IMR-90 (cell line): ENCODE data around the gene NEURL1B. TPM values are rescaled to one million over a fixed set of nuclear protein-coding genes. Genes with fewer than 3 reads are reported as not detected.

Experiments used
- ATAC-seq: fragments of 200-7000 bp; cut with Tn5 transposase; 2 replicates; pipeline ENCODE4 v1.9.1; 2020; ENCODE audit warnings: low read depth, mild to moderate bottlenecking, moderate library complexity
- BruUV-seq: library from RNA; stranded (reverse); fragments of 400-500 nt; replicated peaks from 2 replicates; lab custom pipeline; 2021; lab: Mats Ljungman, UMichigan
- CTCF ChIA-PET: fragments of 300-600 bp; formaldehyde crosslinking; extraction: SDS; loops from one replicate; lab custom pipeline; 2021; ENCODE audit warnings: antibody characterized with exemption; lab: Yijun Ruan, JAX
- POLR2A ChIA-PET: fragments of 300-600 bp; sonication (Branson Sonifier 250); formaldehyde crosslinking; loops from one replicate; lab custom pipeline; 2022; ENCODE audit warnings: antibody characterized with exemption; ENCODE audit not compliant: unreplicated experiment; lab: Charles Lee
- DNase-seq: peaks from one replicate; pipeline ENCODE4 v3.0.0; 2013
- H2AFZ ChIP-seq: replicated peaks from 2 replicates; pipeline ENCODE3; 2013; ENCODE audit warnings: low read length, mild to moderate bottlenecking; ENCODE audit not compliant: poor library complexity
- H2AK5ac ChIP-seq: 2 replicates; pipeline ENCODE4 v1.6.1; 2013; ENCODE audit warnings: low read depth, low read length, inconsistent platforms
- H2AK9ac ChIP-seq: replicated peaks from 2 replicates; pipeline ENCODE3; 2013; ENCODE audit warnings: mild to moderate bottlenecking, low read depth, low read length, moderate library complexity; ENCODE audit not compliant: poor library complexity
- H2BK120ac ChIP-seq: 2 replicates; pipeline ENCODE4 v1.6.1; 2013; ENCODE audit warnings: low read depth, low read length, inconsistent platforms
- H2BK15ac ChIP-seq: 3 replicates; pipeline ENCODE4 v1.6.1; 2013; ENCODE audit warnings: low read depth, low read length, inconsistent platforms
- H2BK20ac ChIP-seq: 2 replicates; pipeline ENCODE4 v1.6.1; 2013; ENCODE audit warnings: low read depth, mild to moderate bottlenecking, inconsistent platforms, low read length, moderate library complexity
- H2BK5ac ChIP-seq: 2 replicates; pipeline ENCODE4 v1.6.1; 2013; ENCODE audit warnings: mild to moderate bottlenecking, low read depth, low read length, inconsistent platforms; ENCODE audit not compliant: poor library complexity, severe bottlenecking
- H3K14ac ChIP-seq: replicated peaks from 2 replicates; pipeline ENCODE4 v1.6.1; 2013; ENCODE audit warnings: low read depth, low read length, inconsistent platforms
- H3K18ac ChIP-seq: 2 replicates; pipeline ENCODE4 v1.6.1; 2013; ENCODE audit warnings: low read depth, low read length, control low read depth
- H3K23ac ChIP-seq: 2 replicates; pipeline ENCODE4 v1.6.1; 2013; ENCODE audit warnings: low read depth, low read length, inconsistent platforms
- H3K27ac ChIP-seq: 2 replicates; pipeline ENCODE4 v1.5.1; 2013; ENCODE audit warnings: mild to moderate bottlenecking, control low read depth, low read length; ENCODE audit not compliant: insufficient read depth
- H3K27me3 ChIP-seq: 2 replicates; pipeline ENCODE4 v1.6.1; 2013; ENCODE audit warnings: low read length; ENCODE audit not compliant: control insufficient read depth, insufficient read depth
- H3K36me3 ChIP-seq: 2 replicates; pipeline ENCODE4 v1.6.1; 2013; ENCODE audit warnings: low read length, mixed read lengths; ENCODE audit not compliant: control insufficient read depth, insufficient read depth
- H3K4ac ChIP-seq: 2 replicates; pipeline ENCODE4 v1.6.1; 2013; ENCODE audit warnings: low read depth, low read length, inconsistent platforms
- H3K4me1 ChIP-seq: 2 replicates; pipeline ENCODE4 v1.6.1; 2013; ENCODE audit warnings: low read length, mixed read lengths; ENCODE audit not compliant: control insufficient read depth, insufficient read depth
- H3K4me2 ChIP-seq: 2 replicates; pipeline ENCODE4 v1.6.1; 2013; ENCODE audit warnings: low read depth, mild to moderate bottlenecking, control low read depth, low read length, moderate library complexity
- H3K4me3 ChIP-seq: 2 replicates; pipeline ENCODE4 v1.5.1; 2013; ENCODE audit warnings: low read depth, mild to moderate bottlenecking, control low read depth, low read length, moderate library complexity; ENCODE audit not compliant: insufficient read depth
- H3K56ac ChIP-seq: 2 replicates; pipeline ENCODE4 v1.6.1; 2013; ENCODE audit warnings: low read length, inconsistent platforms; ENCODE audit not compliant: insufficient read depth; ENCODE audit errors: extremely low read depth
- H3K79me1 ChIP-seq, 2 experiments: 2 replicates each; pipeline ENCODE4 v1.6.1; 2013; ENCODE audit warnings: low read length in 2 of 2, inconsistent platforms in 1 of 2, low read depth in 1 of 2
- H3K9ac ChIP-seq: 2 replicates; pipeline ENCODE4 v1.6.1; 2013; ENCODE audit warnings: low read depth, low read length, control low read depth
- H3K9me1 ChIP-seq: 2 replicates; pipeline ENCODE4 v1.6.1; 2013; ENCODE audit warnings: low read length, inconsistent platforms; ENCODE audit not compliant: insufficient read depth
- H3K9me3 ChIP-seq: 2 replicates; pipeline ENCODE4 v1.6.1; 2013; ENCODE audit warnings: low read length; ENCODE audit not compliant: control insufficient read depth, insufficient read depth
- H4K20me1 ChIP-seq: 2 replicates; pipeline ENCODE4 v1.6.1; 2013; ENCODE audit warnings: low read length, inconsistent platforms; ENCODE audit not compliant: insufficient read depth
- H4K5ac ChIP-seq: 2 replicates; pipeline ENCODE4 v1.6.1; 2013; ENCODE audit warnings: mild to moderate bottlenecking, low read depth, low read length, control low read depth
- H4K8ac ChIP-seq, 2 experiments: 2 replicates each; pipeline ENCODE4 v1.6.1; 2013; ENCODE audit warnings: low read depth in 2 of 2, low read length in 2 of 2, control low read depth in 1 of 2, inconsistent platforms in 1 of 2
- H4K91ac ChIP-seq: 2 replicates; pipeline ENCODE4 v1.6.1; 2013; ENCODE audit warnings: low read depth, low read length, inconsistent platforms; ENCODE audit not compliant: insufficient read depth
- CTCF ChIP-seq: conservative IDR thresholded peaks from 2 replicates; pipeline ENCODE4 v1.5.1; 2012; ENCODE audit warnings: mild to moderate bottlenecking, low read depth, low read length, improper control_type of control experiment
- FOS ChIP-seq: fragments of 150-350 bp; IDR thresholded peaks from 2 replicates; pipeline ENCODE4 v1.6.1; 2016; ENCODE audit warnings: low read depth, low read length
- WGBS, 2 experiments: methylation state at CpG; one replicate each; pipeline versions ENCODE4 v1.1.5 to v1.1.7; 2013; ENCODE audit warnings: missing lambda C conversion rate in 2 of 2; ENCODE audit not compliant: insufficient read length in 1 of 2; ENCODE audit errors: extremely low coverage in 2 of 2; 5-methylcytosine and 5-hydroxymethylcytosine counted together
- dilution Hi-C: fragments of 300-500 bp; cut with HindIII; formaldehyde crosslinking; loops from one replicate; pipeline ENCODE4 v1.14.3; 2018; ENCODE audit warnings: low sequenced_read_pairs; ENCODE audit not compliant: unreplicated experiment
- in situ Hi-C: fragments of 300-500 bp; cut with MboI; formaldehyde crosslinking; loops from 3 replicates; pipeline ENCODE4 v1.14.3; 2019; ENCODE audit warnings: low sequenced_read_pairs, inconsistent platforms, mixed read lengths
- intact Hi-C: fragments of 100-400 bp; cut with micrococcal nuclease; formaldehyde crosslinking; loops from 2 replicates; pipeline ENCODE4 v1.10.0; 2022
- polyA plus RNA-seq, 3 experiments: library from polyadenylated mRNA; depleted of rRNA; stranded (reverse); fragments of >200 nt; gene quantifications; 2 replicates each; pipeline ENCODE4 v1.2.3, GENCODE V29; 2012; ENCODE audit warnings: low replicate concordance in 1 of 3
- total RNA-seq: library from RNA; depleted of rRNA; stranded (reverse); fragments of >200 nt; gene quantifications from 2 replicates; pipeline ENCODE4 v1.2.3, GENCODE V29; 2012

The NEURL1B gene
- total and polyA plus RNA-seq, 2 of the 4 experiments (the other 2 are of a cell fraction), result 1.8 to 2.8 TPM

GRCh38 chr5:172646716-172647285 lies 5.7 kb downstream of the NEURL1B start:
- in situ Hi-C loops, result no loop called here
- WGBS, 2 experiments, result 78% methylated on average over 5 of the region's 10 CpGs; no CpG with 5 or more reads in 1 of the 2 experiments
- H4K5ac ChIP-seq, result no peak overlapping the region
- H3K27ac ChIP-seq, result no peak overlapping the region
- no peak overlapping the region for H2BK5ac ChIP-seq
- no peak overlapping the region for H2AFZ ChIP-seq
- DNase-seq, result peak; percentile 15
- H4K91ac ChIP-seq, result no peak overlapping the region
- H2BK15ac ChIP-seq, result no peak overlapping the region
- dilution Hi-C loops, result no loop called here
- H3K14ac ChIP-seq, result no peak overlapping the region
- 0 out of 2 replicates have a peak, but pooled peaks have one; percentile 17 for TF ChIP-seq CTCF
- TF ChIP-seq FOS, result no peak
- H3K79me1 ChIP-seq, result peaks cover 24 to 71% of the 10 kb centered on the region in 2 experiments
- no peak overlapping the region for H2BK20ac ChIP-seq
- H2AK5ac ChIP-seq, result no peak overlapping the region
- no peak overlapping the region for H4K8ac ChIP-seq
- no peak overlapping the region for H3K9ac ChIP-seq
- ChIA-PET CTCF (no interaction called here), POLR2A (no interaction called here)
- H3K4me2 ChIP-seq, result no peak overlapping the region
- H3K18ac ChIP-seq, result no peak overlapping the region
- peaks cover 22% of the 10 kb centered on the region for H3K9me1 ChIP-seq
- peaks cover 4% of the 10 kb centered on the region; the same call in 1 of the 2 replicates for H3K36me3 ChIP-seq
- H3K4me1 ChIP-seq, result peaks cover 4% of the 10 kb centered on the region; the same call in 1 of the 2 replicates
- no peak overlapping the region for H3K4me3 ChIP-seq
- no TSS peak for BruUV-seq
- H3K9me3 ChIP-seq, result no peaks in the 10 kb centered on the region
- H3K27me3 ChIP-seq, result no peaks in the 10 kb centered on the region
- H3K56ac ChIP-seq, result no peak overlapping the region
- no peak for ATAC-seq
- no peaks in the 10 kb centered on the region for H4K20me1 ChIP-seq
- intact Hi-C loops, result no loop called here
- no peak overlapping the region for H3K4ac ChIP-seq
- no peak overlapping the region for H2BK120ac ChIP-seq
- no peak overlapping the region for H2AK9ac ChIP-seq
- H3K23ac ChIP-seq, result no peak overlapping the region
